PC-3 (cell line): ENCODE results near the gene FBXW4. TPM values are rescaled to one million over a fixed set of nuclear protein-coding genes. Genes with fewer than 3 reads are reported as not detected.

Experiments
- ATAC-seq: fragments of 200-7000 bp; cut with Tn5 transposase; 2 replicates; pipeline ENCODE4 v1.9.1; 2020; ENCODE audit warnings: mild to moderate bottlenecking, moderate library complexity
- BruUV-seq: library from RNA; stranded (reverse); fragments of 400-500 nt; replicated peaks from 2 replicates; lab custom pipeline; 2021; lab: Mats Ljungman, UMichigan
- CTCF ChIA-PET: fragments of 300-600 bp; sonication (Branson Sonifier 250); formaldehyde crosslinking; loops from one replicate; lab custom pipeline; 2022; ENCODE audit warnings: antibody characterized with exemption; lab: Charles Lee
- POLR2A ChIA-PET: fragments of 300-600 bp; sonication (Branson Sonifier 250); formaldehyde crosslinking; loops from one replicate; lab custom pipeline; 2022; ENCODE audit warnings: antibody characterized with exemption; ENCODE audit not compliant: unreplicated experiment; lab: Charles Lee
- DNase-seq: peaks from one replicate; pipeline ENCODE4 v3.0.0-alpha.2; 2015
- H2AFZ ChIP-seq: fragments of 300-600 bp; sonication (generic); 2 replicates; pipeline ENCODE4 v1.6.0; 2016; ENCODE audit warnings: antibody characterized with exemption, low read length
- H3F3A ChIP-seq: fragments of 300-600 bp; sonication (generic); one replicate; pipeline ENCODE4 v1.6.0; 2017; ENCODE audit warnings: antibody characterized with exemption, low read length, control low read depth, mild to moderate bottlenecking; ENCODE audit not compliant: unreplicated experiment
- H3K27ac ChIP-seq: fragments of 300-600 bp; sonication (generic); 2 replicates; pipeline ENCODE4 v1.5.1; 2016; ENCODE audit warnings: mild to moderate bottlenecking, low read length
- H3K27me3 ChIP-seq: fragments of 300-600 bp; sonication (generic); 2 replicates; pipeline ENCODE4 v1.6.1; 2016; ENCODE audit warnings: low read length, mixed read lengths
- H3K36me3 ChIP-seq: fragments of 300-600 bp; sonication (generic); 2 replicates; pipeline ENCODE4 v1.6.1; 2016; ENCODE audit warnings: low read depth, mixed run types, low read length, mixed read lengths
- H3K4me1 ChIP-seq: fragments of 300-600 bp; sonication (generic); 2 replicates; pipeline ENCODE4 v1.5.1; 2016; ENCODE audit warnings: low read length; ENCODE audit not compliant: insufficient read depth
- H3K4me2 ChIP-seq: fragments of 300-600 bp; sonication (generic); 2 replicates; pipeline ENCODE4 v1.6.0; 2016; ENCODE audit warnings: low read length
- H3K4me3 ChIP-seq: fragments of 300-600 bp; sonication (generic); 2 replicates; pipeline ENCODE4 v1.5.1; 2016; ENCODE audit warnings: mild to moderate bottlenecking, low read length, mixed read lengths
- H3K79me2 ChIP-seq: fragments of 300-600 bp; sonication (generic); 2 replicates; pipeline ENCODE4 v1.6.1; 2017; ENCODE audit warnings: low read length, mixed read lengths
- H3K9ac ChIP-seq: fragments of 300-600 bp; sonication (generic); 2 replicates; pipeline ENCODE4 v1.6.0; 2016; ENCODE audit warnings: mild to moderate bottlenecking, low read length
- H3K9me2 ChIP-seq: fragments of 300-600 bp; sonication (generic); replicated peaks from 2 replicates; pipeline ENCODE4 v1.6.1; 2016; ENCODE audit warnings: mixed run types, low read length, mixed read lengths
- H3K9me3 ChIP-seq: fragments of 300-600 bp; sonication (generic); 2 replicates; pipeline ENCODE4 v1.6.1; 2016; ENCODE audit warnings: low read length, mixed read lengths
- H4K20me1 ChIP-seq: fragments of 300-600 bp; sonication (generic); 2 replicates; pipeline ENCODE4 v1.6.1; 2016; ENCODE audit warnings: low read length, mixed read lengths
- CTCF ChIP-seq: fragments of 300-600 bp; sonication (generic); conservative IDR thresholded peaks from 2 replicates; pipeline ENCODE4 v1.5.1; 2017; ENCODE audit warnings: antibody characterized with exemption, low read depth, mild to moderate bottlenecking, low read length
- EZH2 ChIP-seq: fragments of 300-600 bp; sonication (generic); IDR thresholded peaks from one replicate; pipeline ENCODE4 v1.6.1; 2017; ENCODE audit warnings: antibody characterized with exemption, mild to moderate bottlenecking, low read length; ENCODE audit not compliant: unreplicated experiment
- EZH2phosphoT487 ChIP-seq: fragments of 300-600 bp; sonication (generic); IDR thresholded peaks from 2 replicates; pipeline ENCODE4 v1.6.1; 2018; ENCODE audit warnings: mild to moderate bottlenecking, antibody characterized with exemption, low read length, borderline replicate concordance
- intact Hi-C: fragments of 100-400 bp; cut with micrococcal nuclease; formaldehyde crosslinking; loops from 2 replicates; pipeline ENCODE4 v1.9.0; 2023
- total RNA-seq: library from RNA; depleted of rRNA; stranded (reverse); fragments of >200 nt; gene quantifications from 2 replicates; pipeline ENCODE4 v1.2.3, GENCODE V29; 2014

The FBXW4 gene
- total RNA-seq, 1 experiment from 2014 or later = 18.8 TPM

GRCh38 chr10:101710059-101710695 is 15.2 kb upstream of the FBXW4 start:
- Histone ChIP-seq H3K4me1 (no peaks in the 10 kb centered on the region), H3K36me3 (no peaks in the 10 kb centered on the region), H3K79me2 (no peaks in the 10 kb centered on the region), H3K27me3 (no peaks in the 10 kb centered on the region), H3K4me3 (no peak overlapping the region), H3K9me3 (no peaks in the 10 kb centered on the region), H3K9ac (no peak overlapping the region), H3K9me2 (no peaks in the 10 kb centered on the region), H4K20me1 (no peaks in the 10 kb centered on the region), H3K4me2 (no peak overlapping the region), H3F3A (no peaks in the 10 kb centered on the region), H3K27ac (no peak overlapping the region), H2AFZ (no peak overlapping the region)
- ChIA-PET POLR2A (no interaction called here), CTCF (no interaction called here)
- ATAC-seq = no peak
- intact Hi-C loops = no loop called here
- no peak for DNase-seq
- TF ChIP-seq EZH2phosphoT487 = no peak
- no peak for TF ChIP-seq EZH2
- TF ChIP-seq CTCF = no peak
- no TSS peak for BruUV-seq

GRCh38 chr10:101709359-101710058 is 14.5 kb upstream of the FBXW4 start:
- no peak overlapping the region for H3K27ac ChIP-seq
- no peak for ATAC-seq

More at GRCh38 chr10:101709359-101710058, 14.5 kb upstream of the FBXW4 start:
- no peaks in the 10 kb centered on the region for H3K79me2 ChIP-seq
- H3K27me3 ChIP-seq = no peaks in the 10 kb centered on the region
- TF ChIP-seq EZH2phosphoT487 (no peak), CTCF (no peak), EZH2 (no peak)
- DNase-seq = no peak
- H3K4me3 ChIP-seq = no peak overlapping the region
- H4K20me1 ChIP-seq = no peaks in the 10 kb centered on the region
- ChIA-PET POLR2A (no interaction called here), CTCF (interaction anchor here (0.6 to 1.0 kb wide), 2 partner anchors 50 to 140 kb away, joined by 3 to 4 read pairs; no protein-coding TSS in a partner anchor)
- no TSS peak for BruUV-seq
- H3K9ac ChIP-seq = no peak overlapping the region
- H3K4me2 ChIP-seq = no peak overlapping the region
- H2AFZ ChIP-seq = no peak overlapping the region
- no peaks in the 10 kb centered on the region for H3K36me3 ChIP-seq
- H3K4me1 ChIP-seq = no peaks in the 10 kb centered on the region
- intact Hi-C loops = no loop called here
- H3F3A ChIP-seq = no peaks in the 10 kb centered on the region
- H3K9me3 ChIP-seq = no peaks in the 10 kb centered on the region
- no peaks in the 10 kb centered on the region for H3K9me2 ChIP-seq
